ENCODE results near the gene FOSL1.

DNA sequence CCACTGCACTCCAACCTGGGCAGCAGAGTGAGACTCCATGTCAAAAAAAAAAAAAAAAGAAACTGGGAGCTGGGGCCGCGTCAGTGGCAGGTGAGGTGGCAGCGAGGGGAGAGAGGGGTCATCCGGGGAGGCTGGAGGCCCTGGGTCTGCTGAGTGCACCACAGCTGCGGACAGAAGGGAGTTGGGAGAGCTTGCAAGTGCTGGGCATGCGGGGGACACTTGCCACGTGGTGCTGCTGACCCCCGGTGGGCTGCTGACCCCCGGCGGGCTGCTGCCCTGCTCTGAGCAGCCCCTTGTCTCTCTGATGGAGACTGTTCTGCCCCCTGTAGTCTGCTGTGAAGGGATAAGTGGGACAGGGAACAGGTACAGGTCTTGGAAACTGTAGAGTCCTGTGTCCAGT, 21.7 kb upstream of the FOSL1 start:
- no peak for TF ChIP-seq CTCF (IDR thresholded peaks at IDR 0.05)
- TF ChIP-seq POLR2A (IDR thresholded peaks at IDR 0.05): no peak

Data from heart left ventricle (tissue), 13 donors.